ENCODE measurements around the gene RBMS1.

The RBMS1 gene

DNA sequence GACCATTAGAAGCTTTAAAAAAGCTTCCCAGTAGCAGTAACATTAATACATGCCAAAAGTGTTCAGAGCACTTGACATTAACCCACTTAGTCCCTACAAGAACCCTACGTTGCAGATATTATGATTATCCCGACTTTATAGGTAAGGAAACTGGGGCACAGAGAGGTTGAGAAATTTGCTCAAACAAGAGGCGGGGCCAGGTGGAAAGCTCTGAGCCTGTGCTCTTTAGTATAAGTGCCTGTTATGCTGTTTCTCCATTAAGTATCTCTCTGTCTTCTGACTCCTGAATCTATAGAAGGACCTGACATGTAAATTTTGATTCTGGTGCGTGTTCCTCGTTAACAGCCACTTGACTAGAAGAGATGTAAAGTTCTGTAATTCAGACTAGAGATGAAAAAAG, 139.8 kb downstream of the RBMS1 start:
- no peak for DNase-seq

DNA sequence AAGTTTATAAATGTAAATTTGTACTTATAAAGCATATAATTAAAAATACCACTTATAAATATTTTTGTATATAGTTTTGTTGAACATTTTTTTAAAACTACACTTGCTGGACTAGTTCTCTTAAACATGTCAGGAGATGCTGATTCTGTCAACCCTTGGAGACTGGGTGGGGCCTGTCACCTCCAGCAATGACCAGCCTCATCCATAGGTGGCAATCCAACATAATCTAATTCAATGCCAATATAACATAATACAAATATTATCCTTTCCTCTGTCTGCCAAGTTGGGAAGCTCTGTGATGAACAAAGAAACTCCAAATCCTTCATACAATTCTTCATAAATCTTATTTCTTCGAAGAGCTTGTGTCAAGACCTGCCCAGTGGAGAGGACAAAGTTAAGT, 140.4 kb downstream of the RBMS1 start:
- no peak for DNase-seq

DNA sequence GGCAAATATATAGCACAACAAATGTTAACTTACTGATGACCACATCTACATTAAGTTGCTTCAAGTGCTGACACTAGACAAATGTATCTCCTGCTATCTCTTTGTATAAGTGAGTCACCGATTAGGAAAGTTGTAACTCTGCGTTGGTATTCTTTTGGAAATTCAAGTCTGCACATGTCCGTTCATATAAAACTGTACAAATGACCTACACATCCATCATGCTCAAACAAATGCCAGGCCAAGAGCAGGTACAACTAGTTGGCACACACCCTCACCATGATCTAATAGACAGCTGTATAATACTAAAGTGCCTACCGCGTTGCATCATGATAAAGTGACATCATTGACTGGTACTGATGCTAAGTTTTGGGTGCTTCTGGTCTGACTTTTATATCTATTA, 141.1 kb downstream of the RBMS1 start:
- DNase-seq = no peak

DNA sequence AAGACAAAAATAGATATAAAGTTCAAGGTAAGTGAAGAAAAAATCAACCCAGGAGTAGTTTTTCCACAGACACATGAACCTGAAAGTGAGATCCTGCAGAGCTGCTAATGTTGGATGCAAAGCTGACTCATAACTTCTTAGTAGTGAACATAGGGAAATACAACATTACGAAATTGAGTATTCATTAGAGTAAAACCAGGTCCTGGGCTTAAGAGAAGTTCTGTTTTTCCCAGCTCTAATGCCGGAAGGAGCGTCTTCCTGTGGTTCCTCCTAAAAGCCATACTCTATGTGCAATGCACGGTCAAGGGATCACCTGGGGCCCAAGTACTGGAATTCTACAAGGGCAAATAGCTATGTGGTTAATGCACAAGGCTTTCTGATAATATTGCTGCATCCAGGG, 141.7 kb downstream of the RBMS1 start:
- DNase-seq = no peak

DNA sequence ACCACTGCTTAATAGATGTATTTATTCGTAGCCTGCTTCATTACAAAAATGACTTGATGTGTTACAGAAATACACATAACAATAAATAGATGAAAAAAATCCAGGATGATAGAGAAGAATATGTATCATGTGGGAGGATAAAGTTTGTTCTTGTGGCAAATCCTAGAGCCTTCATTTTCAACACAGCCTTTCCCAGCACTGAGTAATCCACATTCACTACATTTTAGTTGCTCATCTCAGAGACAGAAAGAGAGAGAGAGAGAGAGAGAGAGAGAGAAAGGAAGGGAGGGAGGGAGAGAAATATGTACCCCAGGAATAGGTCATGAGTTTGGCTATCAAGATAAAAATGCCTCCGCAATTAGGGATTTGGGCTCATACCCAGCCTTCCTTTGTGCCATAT, 144.3 kb downstream of the RBMS1 start:
- no peak for DNase-seq

DNA sequence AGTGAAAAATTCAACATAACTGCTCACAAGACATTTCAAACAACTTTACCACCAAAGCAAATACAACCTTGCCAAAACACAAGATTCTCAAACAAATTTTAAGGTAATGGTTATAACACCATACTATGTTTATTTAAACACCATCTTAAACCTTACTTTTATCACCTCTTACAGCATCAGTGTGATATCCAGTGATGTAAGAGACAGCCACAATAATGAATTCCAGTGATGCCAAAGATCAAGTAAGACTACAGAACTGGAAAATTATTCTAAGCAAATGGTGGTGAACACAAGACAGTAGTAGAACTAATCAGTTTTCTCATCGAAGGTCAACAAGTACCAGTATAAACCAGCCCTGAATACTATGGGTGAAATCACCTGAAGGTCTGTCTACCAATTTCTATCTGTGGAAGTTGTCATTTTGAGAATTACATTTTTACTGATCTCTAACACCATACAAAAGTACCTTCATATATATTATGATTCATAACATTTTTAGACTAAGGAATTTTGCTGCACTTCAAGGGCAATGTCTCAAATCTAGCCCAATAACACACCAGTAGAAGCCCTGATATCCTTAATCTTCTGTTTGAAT, 146.2 kb downstream of the RBMS1 start:
- no peak for DNase-seq

DNA sequence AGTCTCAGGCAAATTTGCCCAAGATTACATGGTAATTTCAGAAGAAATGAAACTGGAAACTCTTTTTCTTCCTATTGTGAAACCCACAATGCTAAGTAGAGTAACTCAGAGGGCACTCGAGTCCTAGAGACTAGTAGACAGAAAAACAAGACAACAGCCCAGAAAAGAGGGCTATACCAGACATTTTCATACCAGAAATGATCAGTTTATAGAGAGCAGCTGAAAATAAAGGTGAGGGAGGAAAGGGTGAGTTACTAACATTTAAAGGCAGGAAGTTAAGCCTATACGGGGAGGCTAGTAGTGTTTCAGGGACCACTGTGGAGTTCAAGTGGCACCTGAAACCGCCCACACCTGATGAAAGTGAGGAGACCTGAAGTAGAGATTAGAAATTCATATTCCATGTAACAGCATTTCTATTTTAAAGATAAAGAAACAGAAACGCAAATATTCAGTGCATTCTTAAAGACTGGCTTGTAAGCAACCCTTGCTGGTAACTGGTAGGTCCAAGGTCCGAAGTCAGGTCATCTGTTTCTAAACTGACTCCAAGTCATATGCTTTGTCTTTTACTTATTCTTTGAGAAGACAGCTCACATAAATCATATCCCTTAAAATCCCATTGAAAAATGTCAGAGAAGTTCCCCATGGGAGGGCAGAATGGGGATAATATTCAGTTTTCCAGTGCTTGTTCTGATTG, 148.4 kb downstream of the RBMS1 start:
- no peak for DNase-seq

DNA sequence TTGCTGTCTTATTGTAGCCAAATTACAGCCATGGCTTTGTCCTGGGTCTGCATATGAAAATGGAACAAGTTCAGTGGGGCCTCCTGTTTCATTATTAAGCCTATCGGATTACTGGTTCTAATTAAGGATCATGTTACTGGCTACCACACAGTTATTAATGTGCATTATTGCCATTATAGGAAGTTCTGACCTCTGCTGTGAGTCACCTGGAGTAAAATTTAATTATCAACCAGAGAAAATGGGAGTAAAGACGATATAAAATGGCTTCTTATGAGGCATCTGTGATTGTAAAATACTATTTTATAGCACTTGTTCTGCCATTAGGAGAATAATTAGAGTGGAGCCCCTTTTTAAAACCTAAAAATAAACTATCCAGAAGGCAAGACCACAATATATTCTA, 150.2 kb downstream of the RBMS1 start:
- DNase-seq = no peak

DNA sequence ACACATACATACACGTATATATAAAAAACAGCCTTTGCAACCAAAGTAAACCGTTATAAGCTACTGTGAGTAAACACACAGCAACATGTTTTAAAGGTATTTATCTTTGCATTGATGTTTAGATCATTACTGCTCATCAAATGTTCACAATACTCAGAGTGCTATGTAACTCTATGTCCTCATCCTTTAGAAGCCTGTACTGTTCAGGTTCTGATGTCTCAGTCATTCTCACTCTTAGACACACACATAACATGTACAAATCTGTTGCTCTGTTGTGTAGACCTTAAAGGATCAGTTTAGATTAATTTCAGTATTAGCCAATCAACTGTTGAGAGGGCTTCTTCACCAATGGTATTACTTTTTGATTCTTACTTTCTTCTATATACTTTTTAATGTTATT, 153.9 kb downstream of the RBMS1 start:
- DNase-seq = no peak

DNA sequence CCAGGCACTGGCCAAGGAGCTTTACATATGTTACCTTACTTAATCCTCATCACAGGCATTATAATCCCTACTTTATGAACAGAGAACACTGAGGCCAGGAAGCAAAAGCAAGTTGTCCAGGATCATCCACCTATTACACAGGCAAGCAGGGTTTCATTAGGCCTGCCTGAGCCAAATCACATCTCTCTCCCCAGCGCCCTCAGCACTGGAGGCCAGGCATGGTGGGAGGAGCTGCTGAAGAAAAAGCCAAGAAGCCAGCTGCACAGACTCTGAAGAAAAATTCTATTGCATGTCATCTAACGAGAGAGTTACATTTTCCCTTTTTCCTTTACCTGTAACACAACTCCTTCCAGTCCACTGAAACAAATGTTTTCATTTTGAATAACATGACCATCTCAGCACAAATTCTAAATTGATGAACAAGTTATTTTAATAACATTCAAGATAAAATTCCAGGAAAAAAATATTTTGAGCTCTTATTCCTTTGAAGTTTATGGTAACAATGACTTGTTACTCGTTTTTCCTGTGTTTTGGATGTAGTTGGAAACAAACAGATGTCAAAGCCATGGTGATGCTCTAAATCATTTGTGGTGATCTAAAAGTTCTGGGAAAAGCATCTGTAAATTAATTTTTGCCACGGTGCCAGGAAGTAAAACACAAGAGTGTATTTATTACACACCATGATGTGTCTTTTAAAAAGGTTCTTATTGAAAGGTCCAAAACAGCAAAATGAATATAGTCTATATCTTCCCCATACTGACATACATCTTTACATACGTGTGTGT, 154.5 kb downstream of the RBMS1 start:
- no peak for DNase-seq

DNA sequence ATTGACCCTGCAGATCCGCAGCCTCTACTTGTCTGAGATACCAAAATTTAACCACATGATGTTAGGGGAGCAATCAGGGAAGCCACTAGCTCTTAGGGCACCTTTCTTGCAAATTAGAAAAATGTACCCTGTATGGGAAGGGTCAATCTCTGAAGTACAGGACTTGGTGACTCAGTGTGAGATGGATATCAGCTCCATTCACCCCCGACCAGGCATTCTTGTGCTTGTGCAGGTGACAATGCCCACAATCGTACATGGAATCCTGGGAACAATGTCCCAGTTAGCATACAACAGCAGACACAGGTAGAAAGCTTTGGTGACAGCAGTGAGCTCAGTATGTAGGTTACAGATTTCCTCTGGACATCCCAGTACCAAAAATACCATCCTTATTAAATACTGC, 155.9 kb downstream of the RBMS1 start:
- no peak for DNase-seq

DNA sequence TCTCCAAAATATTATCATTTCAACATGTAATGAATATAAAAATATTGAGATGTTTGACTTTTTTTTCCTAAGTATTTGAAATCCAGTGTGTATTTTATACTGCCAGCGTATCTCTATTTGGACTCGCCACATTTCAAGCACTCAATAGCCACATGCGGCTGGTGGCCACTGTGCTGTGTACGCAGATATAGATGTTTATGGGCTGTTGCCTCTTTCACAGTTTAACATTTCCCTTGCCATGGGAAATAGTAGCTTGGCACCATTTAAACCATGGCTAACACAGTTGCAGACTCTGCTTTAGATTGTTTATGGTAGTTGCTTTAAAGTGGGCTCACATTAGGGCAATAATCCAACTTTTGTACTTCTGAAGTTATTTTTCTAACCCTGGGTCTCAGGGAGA, 157.0 kb downstream of the RBMS1 start:
- no peak for DNase-seq

DNA sequence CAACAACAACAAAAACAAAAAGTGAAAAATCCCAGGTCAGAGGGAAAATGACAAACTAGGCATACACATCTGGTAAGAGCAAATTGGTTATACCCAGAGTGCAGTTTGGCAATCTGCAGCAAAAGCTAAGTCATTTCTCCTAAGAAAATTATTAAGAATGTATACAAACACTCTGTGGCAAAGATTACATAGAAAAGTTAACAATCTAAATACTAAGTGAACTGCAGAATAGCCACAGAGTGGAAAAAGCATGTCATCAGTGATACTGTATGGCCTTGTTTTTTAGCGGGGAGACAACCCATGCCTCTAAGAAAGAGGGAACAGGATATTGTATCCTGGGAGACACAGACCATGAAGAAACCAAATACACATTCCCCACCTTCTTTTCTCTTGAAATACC, 157.5 kb downstream of the RBMS1 start:
- no peak for DNase-seq

DNA sequence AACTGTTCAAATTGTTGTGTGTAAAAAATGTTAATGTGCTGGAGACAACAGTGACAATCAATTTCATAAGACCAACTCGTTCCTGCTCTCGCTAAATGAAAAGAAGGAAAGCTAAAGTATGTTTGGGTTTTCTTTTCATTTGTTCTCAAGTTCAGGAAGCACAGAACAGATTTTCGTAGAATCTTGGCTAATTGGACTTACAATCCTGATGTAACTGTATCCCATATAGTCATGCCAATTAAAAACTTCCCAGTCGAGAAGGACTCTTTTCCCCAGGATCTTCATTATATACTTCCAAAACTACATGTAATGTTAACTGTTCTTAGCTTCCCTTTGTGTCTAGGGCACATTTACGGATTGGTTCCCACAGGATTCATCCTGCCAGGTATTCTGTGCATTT, 158.2 kb downstream of the RBMS1 start:
- DNase-seq = no peak

DNA sequence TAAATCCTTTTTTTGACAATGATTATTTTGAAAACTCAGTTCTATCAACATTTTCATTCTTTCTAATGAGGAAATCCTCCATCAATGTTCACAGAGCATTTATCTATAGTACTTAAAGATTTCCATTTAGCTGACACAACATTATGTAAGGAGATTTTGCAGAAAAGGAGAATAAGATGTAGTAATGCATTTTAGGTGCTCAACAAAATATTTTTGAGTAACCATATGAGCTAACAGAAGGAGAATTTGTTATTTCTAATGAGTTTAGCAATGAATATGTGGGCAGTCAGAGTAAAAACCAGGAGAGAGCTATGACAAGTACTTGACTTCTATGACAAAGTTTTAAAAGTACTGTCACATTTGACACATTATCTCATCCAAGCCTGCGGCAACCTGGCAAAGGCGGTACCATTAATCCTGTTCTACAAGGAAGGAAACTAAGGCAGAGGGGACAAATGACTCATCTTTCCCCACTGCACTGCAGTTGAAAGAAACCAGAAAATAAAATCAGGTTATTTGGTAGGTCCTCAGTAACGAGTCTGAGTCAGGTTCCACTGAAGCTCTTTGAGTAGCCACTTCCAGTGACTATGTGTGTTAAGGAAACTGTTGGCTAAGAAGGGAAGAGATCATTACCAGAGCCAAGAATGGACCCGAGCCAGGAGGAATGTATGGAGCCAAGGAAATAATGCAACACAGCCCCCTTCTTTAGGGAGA, 159.4 kb downstream of the RBMS1 start:
- DNase-seq = no peak

DNA sequence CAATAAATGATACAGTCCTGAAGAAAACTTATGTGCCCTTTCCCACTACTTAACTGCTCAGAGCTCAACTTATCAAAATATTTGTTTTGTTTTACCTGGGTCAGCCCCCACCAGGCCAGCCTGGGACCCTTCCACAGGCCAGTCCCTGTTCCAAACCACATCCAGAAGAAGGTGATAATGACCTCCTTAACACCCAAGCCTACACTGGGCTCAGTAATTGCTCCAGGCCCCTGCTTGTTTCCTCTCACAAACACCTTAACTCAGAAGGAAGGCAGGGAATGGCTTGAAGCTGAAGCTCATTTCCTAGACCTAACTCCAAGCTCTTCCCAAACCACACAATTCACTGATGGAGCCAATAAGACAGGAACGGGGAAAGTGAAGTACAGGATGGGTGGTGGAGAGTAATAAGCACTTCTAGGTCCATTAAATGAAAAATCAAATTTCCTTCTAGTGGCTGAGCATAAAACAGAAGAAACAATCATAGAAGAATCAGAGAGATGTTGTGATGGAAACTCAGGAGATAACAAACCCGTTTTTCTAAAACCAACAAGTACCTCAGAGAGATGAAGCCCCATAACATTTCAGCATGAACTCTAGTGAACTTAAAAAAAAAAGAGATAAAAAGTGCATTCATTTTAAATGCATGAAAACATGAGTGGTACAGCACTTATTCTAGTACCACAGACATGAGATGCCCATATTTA, 160.1 kb downstream of the RBMS1 start:
- DNase-seq = no peak

DNA sequence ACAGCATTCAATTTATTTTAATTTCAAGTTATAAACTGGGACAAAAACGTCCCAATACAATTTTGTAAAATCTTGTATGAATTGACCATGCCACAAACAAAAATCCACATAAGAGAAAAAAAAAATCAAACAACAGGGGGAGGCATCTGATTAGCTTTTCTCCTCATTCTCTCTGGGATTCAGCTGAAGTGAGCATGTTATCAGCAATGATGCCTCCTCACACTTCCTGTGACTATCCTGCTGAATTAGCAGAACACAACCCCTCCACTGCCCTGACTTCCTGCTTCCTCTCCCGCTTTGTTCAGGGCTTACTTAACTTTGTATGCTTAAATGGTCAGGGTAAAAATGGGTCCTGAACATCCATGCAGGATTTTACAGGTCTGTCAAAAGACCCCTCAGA, 161.3 kb downstream of the RBMS1 start:
- DNase-seq = no peak

DNA sequence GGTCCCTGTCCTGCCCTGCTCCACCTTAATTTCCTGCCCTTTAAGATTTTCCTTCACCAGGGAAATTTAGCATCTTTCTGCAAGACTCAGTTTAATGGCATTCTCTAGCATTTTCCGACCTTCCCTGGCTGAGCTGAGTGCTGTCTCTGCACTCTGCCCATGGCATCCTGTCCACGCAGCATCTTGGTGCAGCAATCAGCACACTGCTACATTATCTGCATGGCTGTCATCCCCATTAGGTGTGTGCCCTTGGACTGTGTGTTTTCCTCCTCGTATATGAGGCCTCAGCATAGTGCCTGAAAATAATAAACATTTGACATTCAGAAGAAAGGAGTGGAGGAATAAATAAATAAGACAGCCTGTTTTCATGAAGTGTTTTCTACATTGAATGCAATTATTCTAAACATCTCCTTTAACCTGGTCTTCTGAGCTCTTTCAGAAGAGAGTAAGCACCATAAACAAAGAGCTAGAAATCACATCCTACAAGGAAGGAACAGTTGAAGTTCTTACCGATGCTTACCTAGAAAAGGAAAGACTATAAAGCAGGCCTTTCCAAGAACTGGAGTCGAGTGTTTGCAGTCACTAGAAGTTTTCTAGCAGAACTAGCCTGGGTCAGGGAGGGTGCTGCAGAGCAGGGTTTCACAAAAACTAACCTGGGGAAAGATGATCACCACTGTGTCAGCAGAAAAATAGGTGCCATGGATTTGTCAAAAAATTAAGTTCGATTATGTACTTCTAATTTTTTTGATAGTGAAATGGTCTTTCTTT, 162.2 kb downstream of the RBMS1 start:
- DNase-seq = no peak

DNA sequence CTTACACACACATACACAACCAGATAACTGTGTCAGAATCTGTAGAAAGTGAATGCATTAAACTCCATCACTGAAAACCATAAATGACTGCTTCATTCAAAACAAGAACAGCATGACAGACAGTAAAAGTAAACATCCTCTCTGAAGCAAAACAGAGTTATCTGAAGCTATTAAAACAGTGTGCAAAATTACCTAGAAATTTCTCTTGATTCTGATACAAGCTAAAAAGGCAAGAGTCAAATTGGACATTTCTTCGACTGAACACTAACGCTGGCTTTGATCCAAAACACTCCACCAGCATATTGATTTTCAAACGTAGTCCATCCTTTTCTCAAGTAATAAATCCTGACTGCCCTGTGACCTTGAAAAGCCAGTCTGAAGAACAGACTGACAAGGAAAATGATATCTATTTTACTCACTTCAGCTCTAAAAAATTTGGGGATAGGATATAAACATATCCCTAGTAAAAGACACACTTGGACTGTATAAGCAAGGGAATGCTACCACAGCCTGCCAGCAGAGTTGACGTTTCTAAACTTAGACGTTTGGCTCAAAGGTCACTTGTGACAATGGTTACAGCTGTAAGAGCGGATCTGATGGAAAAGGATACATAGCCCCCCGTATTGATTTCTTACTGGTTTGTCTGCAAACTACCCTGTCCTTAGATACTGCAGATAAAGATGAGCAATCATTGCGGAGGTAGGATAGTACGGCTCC, 164.6 kb downstream of the RBMS1 start:
- DNase-seq = no peak

DNA sequence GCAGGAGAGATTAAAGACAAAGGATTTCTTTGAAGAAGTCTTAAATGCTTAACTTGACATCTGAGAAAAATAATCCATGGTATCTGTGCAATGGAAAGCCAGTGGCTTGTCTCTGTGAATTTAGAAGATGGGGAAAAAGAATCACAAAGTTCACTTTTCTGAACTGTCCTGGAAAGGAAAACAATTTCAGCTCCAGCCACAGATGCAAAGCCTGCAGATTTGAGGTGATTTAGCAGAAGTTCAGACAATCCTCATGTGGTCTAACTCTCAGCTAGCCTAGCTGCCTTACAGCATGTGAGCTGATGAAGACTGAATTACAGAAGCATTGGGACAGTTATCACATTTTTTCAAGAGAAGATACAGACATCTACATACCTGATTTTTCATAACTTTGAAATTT, 166.8 kb downstream of the RBMS1 start:
- no peak for DNase-seq

DNA sequence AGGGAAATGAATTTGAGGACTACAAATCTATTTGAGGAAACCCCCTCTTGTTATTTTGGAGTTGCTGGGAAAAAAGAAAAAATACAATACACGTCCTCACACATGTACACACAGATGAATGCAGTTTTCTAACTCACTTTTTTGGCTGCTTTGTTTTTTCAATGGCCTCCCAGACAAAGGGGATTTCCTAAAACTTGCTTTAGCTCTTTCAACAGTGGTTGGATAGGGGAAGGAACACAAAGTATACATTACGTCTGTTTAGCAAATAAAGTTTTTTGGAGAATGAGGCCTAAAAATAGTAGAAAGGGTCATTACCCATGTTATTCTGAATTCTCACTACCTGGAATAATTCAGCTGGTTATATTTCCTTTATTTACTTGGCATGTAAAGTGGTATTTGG, 168.2 kb downstream of the RBMS1 start:
- DNase-seq = no peak

DNA sequence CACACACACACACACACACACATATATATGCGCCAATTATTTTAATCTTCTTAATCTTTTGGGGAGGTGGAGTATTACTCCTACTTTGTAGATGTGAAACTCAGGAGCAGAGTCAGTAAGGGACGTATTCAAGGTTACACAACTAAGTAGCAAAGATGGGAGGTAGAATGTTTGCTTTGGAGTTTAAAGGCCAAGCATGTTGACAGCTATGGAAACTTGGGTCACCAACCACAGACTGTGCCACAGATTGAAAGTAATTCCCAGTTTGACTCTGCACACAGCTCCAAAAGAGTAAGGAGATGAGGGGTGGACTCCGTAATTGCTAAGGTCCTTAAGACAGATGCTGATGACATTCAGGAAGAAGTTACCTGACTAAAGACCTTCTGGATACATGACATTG, 168.7 kb downstream of the RBMS1 start:
- no peak for DNase-seq
